Measurements from ENCODE around the gene COX7A1.

The COX7A1 gene

DNA sequence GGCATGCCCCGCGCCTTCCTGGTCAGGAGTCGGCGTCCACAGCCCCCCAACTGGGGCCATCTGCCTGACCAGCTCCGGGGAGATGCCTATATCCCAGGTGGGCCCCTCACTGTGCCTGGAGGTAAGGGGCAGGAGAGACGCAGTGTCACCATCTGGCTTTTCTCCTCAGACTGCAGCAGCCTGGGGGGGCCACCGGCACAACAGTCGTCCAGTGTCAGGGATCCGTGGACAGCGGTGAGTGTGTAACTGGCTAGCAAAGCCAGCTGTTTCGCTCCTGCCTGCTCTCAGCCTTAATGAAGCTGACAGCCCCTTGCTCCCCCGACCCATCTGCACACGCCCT, 41.1 kb downstream of the COX7A1 start:
- no peak for DNase-seq

DNA sequence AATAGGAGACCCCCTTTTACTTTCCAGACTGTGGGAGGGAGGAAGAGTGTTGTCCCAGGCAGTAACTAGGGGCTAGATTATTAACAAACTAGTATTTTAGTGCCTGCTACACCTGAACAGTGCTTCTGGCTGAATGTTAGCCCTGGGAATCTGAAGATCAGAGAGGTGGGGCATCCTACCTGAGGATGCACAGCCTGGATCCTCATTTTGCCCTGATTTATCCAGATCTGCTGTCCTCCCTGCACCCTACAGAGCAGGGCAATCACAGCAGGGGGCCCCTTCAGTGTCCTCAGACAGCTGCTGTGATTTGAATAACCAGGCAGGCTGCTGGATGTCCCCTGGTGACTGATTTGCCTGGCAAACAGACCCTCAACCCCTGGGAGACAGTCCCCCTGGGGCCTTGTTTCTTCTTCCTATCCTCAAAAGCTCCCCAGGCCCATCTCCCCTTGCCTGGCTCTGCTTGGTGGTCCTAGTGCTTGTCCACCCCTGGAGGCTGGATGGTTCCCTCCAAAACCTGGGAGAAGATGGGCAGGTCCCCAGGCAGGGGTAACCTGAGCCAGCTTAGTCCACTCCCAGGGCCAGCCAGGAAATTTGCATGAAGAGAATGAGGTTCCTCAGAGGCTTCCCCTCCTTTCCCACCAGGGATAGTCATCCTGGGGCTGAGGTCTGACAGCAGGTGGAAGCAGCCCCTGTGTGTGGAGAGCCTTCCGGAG, 41.6 kb downstream of the COX7A1 start, which contains the start of gene OVOL3:
OVOL3 (plus strand) TSS at position 657 of the 713 bp plus-strand sequence. CDS start 60 bp downstream, outside the sequence.
- no peak for DNase-seq

DNA sequence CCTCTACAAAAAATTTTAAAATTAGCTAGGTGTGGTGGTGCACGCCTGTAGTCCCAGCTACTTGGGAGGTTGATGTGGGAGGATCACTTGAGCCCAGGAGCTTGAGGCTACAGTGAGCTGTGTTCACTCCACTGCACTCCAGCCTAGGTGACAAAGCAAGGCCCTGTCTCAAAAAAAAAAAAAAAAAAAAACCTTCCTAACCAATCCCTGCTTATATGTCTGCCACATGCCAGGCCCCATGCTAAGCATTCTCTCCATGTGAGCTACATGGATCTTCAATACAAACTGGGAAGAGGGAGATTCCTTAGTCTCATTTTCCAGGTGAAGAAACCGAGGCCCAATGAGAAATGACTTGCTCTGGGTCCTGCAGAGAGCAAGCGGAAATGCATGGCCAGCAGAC, 43.6 kb downstream of the COX7A1 start:
- DNase-seq: no peak

DNA sequence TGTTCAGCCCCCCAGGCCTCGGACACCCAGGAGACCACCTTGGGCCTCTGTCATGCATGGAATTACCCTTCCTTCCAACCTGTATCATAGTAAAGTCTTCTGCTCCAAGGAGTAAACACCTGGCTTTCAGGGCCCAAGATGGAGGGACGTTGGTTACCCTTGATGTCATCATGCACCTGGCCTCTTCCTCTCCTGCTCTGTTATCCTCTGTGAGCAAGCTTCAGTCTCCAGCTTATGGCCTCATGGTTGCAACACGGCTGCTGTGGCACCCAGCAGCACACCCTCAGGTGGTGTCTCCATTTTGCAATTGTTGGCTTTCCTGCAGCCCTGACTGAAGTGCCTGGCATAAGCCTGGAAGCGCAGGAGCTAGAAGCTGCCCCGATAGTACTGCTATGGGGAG, 45.3 kb downstream of the COX7A1 start:
- DNase-seq: no peak

DNA sequence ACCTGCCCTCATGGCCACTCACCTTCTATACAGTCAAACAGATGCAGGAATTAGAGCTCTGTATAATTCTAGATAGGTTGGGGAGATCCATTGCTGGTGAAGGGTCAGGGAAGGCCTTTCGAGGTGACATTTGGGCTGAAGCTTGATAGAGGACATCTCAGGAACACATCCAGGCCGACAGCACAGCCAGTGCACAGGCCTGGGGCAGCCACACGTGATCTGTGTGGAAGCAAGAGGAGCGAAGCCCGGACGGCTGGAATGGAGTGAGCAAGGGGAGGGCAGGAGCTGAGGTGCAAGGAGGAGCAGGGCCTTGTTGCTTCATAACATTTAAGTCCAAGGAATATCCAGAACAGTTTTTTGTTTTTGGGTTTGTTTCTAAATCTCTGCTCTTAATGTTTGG, 45.8 kb downstream of the COX7A1 start:
- no peak for DNase-seq

DNA sequence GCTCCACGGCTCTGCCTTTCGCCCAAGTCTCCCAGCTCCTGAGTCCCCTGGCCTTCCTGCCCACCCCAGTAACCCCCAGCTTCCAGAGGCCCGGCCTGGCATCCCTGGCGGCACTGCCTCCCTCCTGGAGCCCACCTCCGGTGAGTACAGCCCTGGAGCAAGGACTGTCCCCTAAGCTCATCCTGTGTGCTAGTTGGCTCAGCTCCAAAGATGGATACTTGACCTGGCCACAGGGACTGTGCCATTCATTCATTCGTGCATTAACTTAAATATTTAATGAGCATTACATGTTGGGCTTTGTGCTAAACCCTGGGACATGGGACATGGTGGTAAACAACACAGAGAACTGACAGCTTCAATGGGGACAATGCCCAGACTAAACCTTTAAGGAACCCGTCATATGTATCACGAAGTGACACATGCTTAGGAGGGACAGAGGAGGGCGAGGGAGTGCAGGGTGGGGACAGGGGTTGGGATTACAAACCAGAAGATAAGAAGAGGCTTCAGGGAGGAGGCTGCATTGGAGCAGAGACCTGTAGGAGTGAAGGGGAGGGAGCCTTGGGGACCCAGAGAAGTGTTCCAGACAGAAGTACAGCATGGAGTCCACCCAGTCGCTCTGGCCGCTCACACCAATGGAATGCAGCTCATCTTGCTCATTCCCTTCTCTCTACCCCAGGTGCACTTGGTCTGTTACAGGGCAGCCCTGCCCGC, 48.2 kb downstream of the COX7A1 start:
- no peak for DNase-seq

DNA sequence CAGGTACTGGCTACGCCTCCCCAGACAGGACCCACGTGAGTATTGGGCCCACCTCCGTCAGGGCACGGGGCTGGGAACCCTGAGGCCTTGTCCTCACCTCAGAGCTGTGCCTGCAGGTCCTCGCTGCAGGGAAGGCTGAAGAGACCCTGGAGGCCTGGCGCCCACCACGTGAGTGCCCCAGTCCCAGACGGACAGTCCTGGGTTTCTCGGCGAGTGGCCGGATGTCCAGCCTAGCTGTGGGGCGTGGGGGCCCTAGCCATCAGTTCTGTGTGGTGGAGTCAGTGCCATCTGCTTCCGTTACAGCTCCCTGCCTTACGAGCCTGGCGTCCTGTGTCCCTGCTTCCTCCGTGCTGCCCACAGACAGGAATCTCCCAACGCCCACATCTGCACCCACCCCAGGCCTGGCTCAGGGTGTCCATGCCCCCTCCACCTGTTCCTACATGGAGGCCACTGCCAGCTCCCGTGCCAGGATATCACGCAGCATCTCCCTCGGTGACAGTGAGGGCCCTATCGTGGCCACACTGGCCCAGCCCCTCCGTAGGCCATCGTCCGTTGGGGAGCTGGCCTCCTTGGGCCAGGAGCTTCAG, 49.1 kb downstream of the COX7A1 start:
- DNase-seq: no peak

DNA sequence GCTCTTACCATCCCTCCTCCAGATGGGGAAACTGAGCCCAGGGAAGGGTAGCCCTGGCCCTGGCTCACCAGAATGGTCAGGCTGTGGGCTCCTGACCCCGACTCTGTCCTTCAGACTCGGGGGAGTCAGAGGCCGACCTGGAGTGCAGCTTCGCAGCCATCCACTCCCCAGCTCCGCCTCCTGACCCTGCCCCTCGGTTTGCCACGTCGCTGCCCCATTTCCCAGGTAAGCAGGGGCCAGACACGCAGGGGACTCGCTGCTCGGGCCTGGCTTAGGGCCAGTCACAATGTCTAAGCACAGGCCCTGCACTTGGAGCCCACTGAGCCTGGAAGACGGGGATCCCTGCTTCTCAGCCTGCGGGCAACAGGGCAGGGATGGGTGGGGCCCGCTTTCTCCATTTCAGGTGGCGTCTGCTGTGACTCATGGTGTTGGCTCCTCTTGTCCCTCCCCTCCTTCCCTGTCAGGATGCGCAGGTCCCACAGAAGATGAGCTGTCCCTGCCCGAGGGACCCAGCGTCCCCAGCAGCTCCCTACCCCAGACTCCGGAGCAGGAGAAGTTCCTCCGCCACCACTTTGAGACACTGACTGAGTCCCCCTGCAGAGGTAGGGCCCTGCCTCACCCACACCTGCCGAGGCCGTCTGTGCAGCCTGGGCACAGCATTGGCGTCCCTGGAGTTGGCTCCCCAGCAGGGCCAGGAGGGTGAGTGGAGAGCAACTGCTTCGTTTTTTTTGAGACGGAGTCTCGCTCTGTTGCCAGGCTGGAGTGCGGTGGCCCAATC, 50.5 kb downstream of the COX7A1 start:
- no peak for DNase-seq
